ENCODE results near the gene FHOD3.
A peak's percentile ranks its signal among the peaks of the same experiment; 100 is the strongest.

DNA sequence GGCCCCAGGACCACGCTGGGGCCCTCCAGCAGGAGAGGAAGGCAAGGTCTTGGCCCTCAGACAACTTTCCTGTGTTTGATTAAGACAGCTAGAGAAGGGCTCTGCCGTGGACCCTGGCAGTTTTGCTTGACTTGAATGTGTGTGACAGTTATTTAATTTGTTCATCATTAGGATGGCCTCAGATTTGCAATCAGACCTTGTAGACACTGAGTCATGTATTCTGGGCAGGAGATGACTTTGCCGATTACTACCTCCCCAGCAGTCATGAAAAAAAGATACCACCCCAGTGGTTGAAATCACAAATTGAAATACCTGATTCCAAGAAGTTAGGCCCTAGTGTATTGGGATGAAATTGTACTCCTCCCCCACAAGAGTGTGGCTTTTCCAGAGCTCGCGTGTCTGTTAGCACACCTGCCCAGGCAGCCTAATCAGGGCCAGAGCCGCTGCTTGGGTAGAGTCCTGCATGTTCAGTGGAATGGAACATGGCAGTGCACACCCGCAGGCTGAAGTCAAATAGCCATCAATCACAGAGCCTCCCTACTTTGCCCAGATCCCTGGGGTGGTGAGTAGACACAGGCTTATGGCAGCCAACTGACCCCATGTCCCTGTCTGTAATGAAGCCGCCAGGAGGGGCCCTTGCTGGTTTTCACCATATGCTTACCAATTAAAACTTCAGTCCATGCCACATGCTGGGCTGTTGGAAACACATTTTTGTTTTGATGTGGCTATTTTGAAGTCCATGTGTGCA is 408.8 kb downstream of the FHOD3 start:
- peak in 1 of 2 donors; percentile 45 for TF ChIP-seq POLR2AphosphoS5 (IDR thresholded peaks at IDR 0.05; ENCODE audit: insufficient read depth in 1 of 2, low read depth in 1 of 2)
- no peak for TF ChIP-seq CTCF (IDR thresholded peaks at IDR 0.05)
